ENCODE results near the gene IGF1R. TPM values are rescaled to one million over a fixed set of nuclear protein-coding genes. Genes with fewer than 3 reads are reported as not detected.

The IGF1R gene
- total and polyA plus RNA-seq, 2 donors (not counting 3 experiments of a cell fraction or from before 2014, with no cell fraction given), result 16.1 to 59.1 TPM

DNA sequence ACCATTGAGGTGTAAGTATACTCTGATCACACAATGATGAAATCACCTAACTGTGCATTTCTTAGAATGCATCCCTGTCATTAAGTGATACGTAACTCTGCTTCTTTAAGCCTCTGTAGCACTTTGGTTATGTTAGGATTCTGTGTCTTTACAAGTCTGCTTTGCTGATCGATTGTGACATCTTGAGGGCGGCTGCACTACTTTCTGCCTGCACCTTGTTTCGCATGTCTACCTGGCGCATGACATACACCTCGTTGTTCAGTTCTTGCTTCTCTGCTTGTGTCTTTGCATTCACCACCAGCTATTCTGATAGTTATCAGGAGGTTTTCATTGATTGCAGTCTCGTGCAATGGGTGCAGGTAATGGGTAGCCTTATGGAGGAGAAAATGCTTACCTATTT, 32.7 kb downstream of the IGF1R start:
- peaks cover 41% of the 10 kb centered on the region for H3K79me2 ChIP-seq (ENCODE audit: control insufficient read depth, insufficient read depth, low read length)
- H3K9me1 ChIP-seq (replicated peaks; ENCODE audit: control insufficient read depth, extremely low read depth, insufficient read depth, low read length), result no peaks in the 10 kb centered on the region
- ChIA-PET POLR2A (no interaction called here), CTCF (no interaction called here)
- dilution Hi-C loops (cut with MboI; ENCODE audit: extremely low pct_ligation_motif_present, low sequenced_read_pairs), result no loop called here
- no peak overlapping the region for H3K4me3 ChIP-seq (replicated peaks in 1 of 3; ENCODE audit: insufficient read depth in 1 of 3, low read depth in 1 of 3, low read length in 3 of 3)
- H3K9me3 ChIP-seq (replicated peaks; ENCODE audit: control insufficient read depth, insufficient read depth, low read length), result no peaks in the 10 kb centered on the region
- H3K27ac ChIP-seq (ENCODE audit: insufficient read depth, low read depth, low read length), result no peak overlapping the region
- no TSS peak for BruUV-seq (replicated peaks)
- H3K36me3 ChIP-seq (ENCODE audit: control insufficient read depth in 2 of 2, extremely low read depth in 1 of 2, insufficient read depth in 2 of 2, low read length in 2 of 2), result no peaks in the 10 kb centered on the region
- H3K4me2 ChIP-seq (ENCODE audit: insufficient read depth, low read length), result no peak overlapping the region
- H4K20me1 ChIP-seq (replicated peaks; ENCODE audit: control insufficient read depth, extremely low read depth, insufficient read depth, low read length), result no peaks in the 10 kb centered on the region
- no peak overlapping the region for H2AFZ ChIP-seq (ENCODE audit: low read depth, low read length)
- FAIRE-seq (no peak), DNase-seq (ENCODE audit: low read depth, low spot score) (no peak)
- no peaks in the 10 kb centered on the region for H3K27me3 ChIP-seq (ENCODE audit: control insufficient read depth in 2 of 2, insufficient read depth in 2 of 2, low read length in 2 of 2)
- intact Hi-C loops (cut with micrococcal nuclease), result no loop called here
- H3K9ac ChIP-seq (replicated peaks; ENCODE audit: extremely low read depth, insufficient read depth, low read length), result no peak overlapping the region
- no peaks in the 10 kb centered on the region for H3K4me1 ChIP-seq (ENCODE audit: control insufficient read depth, extremely low read depth, insufficient read depth, low read length)
- TF ChIP-seq POLR2A (IDR thresholded peaks at IDR 0.05; ENCODE audit: low read depth, low read length), result no peak
- no peak for TF ChIP-seq FOS (IDR thresholded peaks at IDR 0.05; ENCODE audit: borderline replicate concordance, insufficient read depth, low read length)
- no peak for TF ChIP-seq POLR2AphosphoS5 (IDR thresholded peaks at IDR 0.05; ENCODE audit: insufficient read depth, low read depth, low read length)
- TF ChIP-seq EZH2 (IDR thresholded peaks at IDR 0.05; ENCODE audit: borderline replicate concordance, low read depth, low read length, severe bottlenecking), result no peak
- TF ChIP-seq, protein P1, sequence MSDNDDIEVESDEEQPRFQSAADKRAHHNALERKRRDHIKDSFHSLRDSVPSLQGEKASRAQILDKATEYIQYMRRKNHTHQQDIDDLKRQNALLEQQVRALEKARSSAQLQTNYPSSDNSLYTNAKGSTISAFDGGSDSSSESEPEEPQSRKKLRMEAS (IDR thresholded peaks at IDR 0.05; ENCODE audit: insufficient read depth, insufficient read length), result no peak
- no peak for TF ChIP-seq GATA2 (IDR thresholded peaks at IDR 0.05; ENCODE audit: insufficient read depth, insufficient read length, low read depth, low read length)
- TF ChIP-seq, protein P2, sequence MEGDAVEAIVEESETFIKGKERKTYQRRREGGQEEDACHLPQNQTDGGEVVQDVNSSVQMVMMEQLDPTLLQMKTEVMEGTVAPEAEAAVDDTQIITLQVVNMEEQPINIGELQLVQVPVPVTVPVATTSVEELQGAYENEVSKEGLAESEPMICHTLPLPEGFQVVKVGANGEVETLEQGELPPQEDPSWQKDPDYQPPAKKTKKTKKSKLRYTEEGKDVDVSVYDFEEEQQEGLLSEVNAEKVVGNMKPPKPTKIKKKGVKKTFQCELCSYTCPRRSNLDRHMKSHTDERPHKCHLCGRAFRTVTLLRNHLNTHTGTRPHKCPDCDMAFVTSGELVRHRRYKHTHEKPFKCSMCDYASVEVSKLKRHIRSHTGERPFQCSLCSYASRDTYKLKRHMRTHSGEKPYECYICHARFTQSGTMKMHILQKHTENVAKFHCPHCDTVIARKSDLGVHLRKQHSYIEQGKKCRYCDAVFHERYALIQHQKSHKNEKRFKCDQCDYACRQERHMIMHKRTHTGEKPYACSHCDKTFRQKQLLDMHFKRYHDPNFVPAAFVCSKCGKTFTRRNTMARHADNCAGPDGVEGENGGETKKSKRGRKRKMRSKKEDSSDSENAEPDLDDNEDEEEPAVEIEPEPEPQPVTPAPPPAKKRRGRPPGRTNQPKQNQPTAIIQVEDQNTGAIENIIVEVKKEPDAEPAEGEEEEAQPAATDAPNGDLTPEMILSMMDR (IDR thresholded peaks at IDR 0.05; ENCODE audit: extremely low read depth in 1 of 2, insufficient read depth in 1 of 2, low read depth in 1 of 2, low read length in 2 of 2), result no peak
- no peak for TF ChIP-seq MYC (IDR thresholded peaks at IDR 0.05; ENCODE audit: low read depth, low read length)
- TF ChIP-seq JUN (IDR thresholded peaks at IDR 0.05; ENCODE audit: borderline replicate concordance, insufficient read depth, insufficient read length, low read depth), result no peak
